Natural killer cell treated with Interleukin-12 subunit alpha and Interleukin-12 subunit beta and Interleukin-15 and Interleukin-18, amount 100 ng/mL, for 72 hours (primary cell): Measurements from ENCODE around the gene MYNN. TPM values are rescaled to one million over a fixed set of nuclear protein-coding genes. Genes with fewer than 3 reads are reported as not detected.
"Not testable (repeated sequence)": the region's sequence is repeated elsewhere in the genome, so short reads cannot be mapped to it uniquely, and the experiment has no call there.

Experiments used
- ATAC-seq, 2 donors: fragments of 150-1000 bp; cut with Tn5 transposase in 1 of 2; sonication (Bioruptor Pico), chemical (Tn5 transposase) in 1 of 2; 2 replicates each; pipeline ENCODE4 v1.10.0; 2021
- DNase-seq: peaks from one replicate; pipeline ENCODE4 v3.0.0; 2022; ENCODE audit warnings: low spot score
- H3K27ac Mint-ChIP-seq, 2 donors: 1 replicate in 1 of 2; 2 replicates in 1 of 2; pipeline ENCODE4 v1.8.0; 2022; ENCODE audit warnings: mixed read lengths in 2 of 2, mild to moderate bottlenecking in 1 of 2, moderate library complexity in 1 of 2
- H3K27me3 Mint-ChIP-seq, 2 donors: 1 replicate in 1 of 2; 2 replicates in 1 of 2; pipeline ENCODE4 v1.8.0; 2022; ENCODE audit warnings: mixed read lengths in 2 of 2
- H3K36me3 Mint-ChIP-seq: one replicate; pipeline ENCODE4 v1.8.0; 2022; ENCODE audit warnings: mixed read lengths
- H3K4me1 Mint-ChIP-seq, 2 donors: 1 replicate in 1 of 2; 2 replicates in 1 of 2; pipeline ENCODE4 v1.8.0; 2022; ENCODE audit warnings: low read depth in 2 of 2, mixed read lengths in 2 of 2, mild to moderate bottlenecking in 1 of 2
- H3K4me3 Mint-ChIP-seq: one replicate; pipeline ENCODE4 v1.8.0; 2022; ENCODE audit warnings: mixed read lengths
- H3K9me3 Mint-ChIP-seq: 2 replicates; pipeline ENCODE4 v1.8.0; 2022; ENCODE audit warnings: mixed read lengths
- total RNA-seq, 2 donors: library from RNA; stranded (reverse); gene quantifications; one replicate each; pipeline ENCODE4 v1.2.3, GENCODE V29; 2022

MYNN gene
- total RNA-seq: 10 to 100 TPM; 14.0 to 14.5 TPM

GRCh38 chr3:169772897-169773816, at the start of gene MYNN:
TSS of gene MYNN (plus strand) at chr3:169773396. CDS start at chr3:169774296, 900 bp downstream.
- H3K36me3 Mint-ChIP-seq: peaks cover 18% of the 10 kb centered on the region
- H3K4me1 Mint-ChIP-seq: peaks cover 33 to 51% of the 10 kb centered on the region in 2 donors
- peak within 1 kb of the TSS; percentile 99 for H3K4me3 Mint-ChIP-seq
- no peaks in the 10 kb centered on the region for H3K27me3 Mint-ChIP-seq
- peak; percentile 93 to 94 for ATAC-seq
- peak within 1 kb of the TSS; percentile 99 to 100 for H3K27ac Mint-ChIP-seq
- no peaks in the 10 kb centered on the region for H3K9me3 Mint-ChIP-seq
- peak; percentile 93 for DNase-seq

- Mint-ChIP-seq H3K36me3 (peaks cover 36% of the 10 kb centered on the region), H3K27me3 (peaks cover 20 to 71% of the 10 kb centered on the region in 2 donors)
- not testable (repeated sequence) for H3K9me3 Mint-ChIP-seq, DNase-seq, H3K4me1 Mint-ChIP-seq, H3K4me3 Mint-ChIP-seq, H3K27ac Mint-ChIP-seq, ATAC-seq
Measured at GRCh38 chr3:169731857-169732256, 41.3 kb upstream of the MYNN start.

- H3K27ac Mint-ChIP-seq: no peak overlapping the region
- H3K36me3 Mint-ChIP-seq: peaks cover 13% of the 10 kb centered on the region
- no peaks in the 10 kb centered on the region for H3K4me1 Mint-ChIP-seq
- peaks cover 6 to 42% of the 10 kb centered on the region in 2 donors for H3K27me3 Mint-ChIP-seq
- no peak overlapping the region for H3K4me3 Mint-ChIP-seq
- H3K9me3 Mint-ChIP-seq: peaks cover 2% of the 10 kb centered on the region
- DNase-seq: no peak
- ATAC-seq: no peak
Measured at GRCh38 chr3:169739067-169739466, 34.1 kb upstream of the MYNN start.

GRCh38 chr3:169744366-169745054, 28.7 kb upstream of the MYNN start:
- no peaks in the 10 kb centered on the region for H3K36me3 Mint-ChIP-seq
- H3K4me1 Mint-ChIP-seq: no peaks in the 10 kb centered on the region
- H3K9me3 Mint-ChIP-seq: no peaks in the 10 kb centered on the region
- H3K27ac Mint-ChIP-seq: no peak overlapping the region
- no peak for DNase-seq
- ATAC-seq: no peak
- no peak overlapping the region for H3K4me3 Mint-ChIP-seq
- H3K27me3 Mint-ChIP-seq: peaks cover 19 to 45% of the 10 kb centered on the region in 2 donors

- no peaks in the 10 kb centered on the region for H3K4me1 Mint-ChIP-seq
- H3K36me3 Mint-ChIP-seq: no peaks in the 10 kb centered on the region
- peaks cover 18 to 38% of the 10 kb centered on the region in 2 donors for H3K27me3 Mint-ChIP-seq
- ATAC-seq (no peak), DNase-seq (no peak)
- no peak overlapping the region for H3K4me3 Mint-ChIP-seq
- H3K27ac Mint-ChIP-seq: no peak overlapping the region
- H3K9me3 Mint-ChIP-seq: no peaks in the 10 kb centered on the region
Measured at GRCh38 chr3:169746924-169747323, 26.3 kb upstream of the MYNN start.

DNA sequence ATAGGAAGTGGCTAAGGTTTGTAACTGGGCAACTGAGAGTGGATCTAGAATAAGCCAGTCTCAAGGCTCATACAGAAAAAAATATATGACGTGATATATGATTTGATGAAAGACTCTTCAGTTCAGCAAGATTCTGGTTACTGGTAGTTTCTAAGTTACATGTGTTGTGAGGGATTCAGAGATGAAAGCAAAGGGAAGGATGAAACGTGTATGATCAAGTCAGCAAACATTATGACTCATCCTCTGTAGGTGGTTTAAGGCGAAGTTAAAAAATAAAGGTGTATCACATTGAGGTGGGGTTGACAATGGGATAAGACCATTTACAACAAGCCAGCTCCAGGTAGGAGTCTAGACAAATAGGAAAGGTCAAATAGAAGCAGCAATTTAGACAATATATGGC, 24.5 kb upstream of the MYNN start:
- H3K4me1 Mint-ChIP-seq: no peaks in the 10 kb centered on the region
- H3K27ac Mint-ChIP-seq: no peak overlapping the region
- DNase-seq (no peak), ATAC-seq (no peak)
- H3K27me3 Mint-ChIP-seq: peaks cover 21 to 42% of the 10 kb centered on the region in 2 donors
- no peaks in the 10 kb centered on the region for H3K36me3 Mint-ChIP-seq
- no peak overlapping the region for H3K4me3 Mint-ChIP-seq
- H3K9me3 Mint-ChIP-seq: no peaks in the 10 kb centered on the region

- Mint-ChIP-seq H3K9me3 (no peaks in the 10 kb centered on the region), H3K4me1 (no peaks in the 10 kb centered on the region), H3K27ac (no peak overlapping the region), H3K4me3 (no peak overlapping the region), H3K27me3 (peaks cover 28 to 44% of the 10 kb centered on the region in 2 donors), H3K36me3 (no peaks in the 10 kb centered on the region)
- DNase-seq: no peak
- ATAC-seq: no peak
Measured at GRCh38 chr3:169750665-169751064, 22.5 kb upstream of the MYNN start.

DNA sequence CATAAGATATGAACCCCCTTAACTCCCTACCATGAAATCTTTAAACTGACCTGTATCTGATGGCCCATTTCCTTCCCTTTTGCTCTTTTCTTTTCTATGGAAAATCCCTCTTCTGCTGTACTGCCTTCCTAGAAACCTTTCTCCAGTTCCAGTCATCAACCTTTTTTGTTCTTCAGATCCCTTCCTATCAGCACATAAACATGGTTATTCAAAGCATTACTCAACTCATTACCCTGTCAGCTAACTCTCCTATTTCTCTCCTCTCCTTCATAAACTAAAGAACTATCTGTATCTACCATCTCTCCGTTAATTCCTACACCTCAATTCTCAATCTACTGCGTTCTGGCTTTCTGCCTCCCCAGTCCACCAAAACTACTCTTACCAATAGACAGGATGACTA, 21.3 kb upstream of the MYNN start:
- no peak for ATAC-seq
- Mint-ChIP-seq H3K4me1 (no peaks in the 10 kb centered on the region), H3K9me3 (no peaks in the 10 kb centered on the region), H3K36me3 (no peaks in the 10 kb centered on the region), H3K27me3 (peaks cover 28 to 35% of the 10 kb centered on the region in 2 donors), H3K27ac (no peak overlapping the region), H3K4me3 (no peak overlapping the region)
- no peak for DNase-seq

DNA sequence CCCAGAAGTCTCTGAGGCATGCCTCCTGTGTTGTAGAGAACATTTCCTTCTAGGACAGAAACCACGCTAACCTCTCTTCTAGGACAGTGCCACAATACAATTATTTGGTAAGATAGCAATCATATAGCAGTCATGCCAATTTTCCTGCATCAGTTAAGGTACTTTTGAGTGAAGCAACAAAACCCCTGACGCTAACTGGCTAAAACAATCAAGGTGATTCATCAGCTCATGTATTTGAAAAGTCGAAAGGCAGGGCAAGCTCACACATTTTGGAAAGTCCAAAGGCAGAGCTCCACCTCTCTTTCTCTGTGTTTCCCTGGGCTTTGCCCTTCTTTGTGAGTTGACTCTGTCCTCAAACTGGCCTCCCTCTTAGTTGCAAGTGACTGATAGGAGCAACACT, 18.5 kb upstream of the MYNN start:
- Mint-ChIP-seq H3K4me1 (peaks cover 7 to 12% of the 10 kb centered on the region in 2 donors), H3K36me3 (no peaks in the 10 kb centered on the region), H3K9me3 (no peaks in the 10 kb centered on the region), H3K27ac (no peak overlapping the region), H3K4me3 (no peak overlapping the region), H3K27me3 (peaks cover 14 to 20% of the 10 kb centered on the region in 2 donors)
- ATAC-seq: no peak
- no peak for DNase-seq

DNA sequence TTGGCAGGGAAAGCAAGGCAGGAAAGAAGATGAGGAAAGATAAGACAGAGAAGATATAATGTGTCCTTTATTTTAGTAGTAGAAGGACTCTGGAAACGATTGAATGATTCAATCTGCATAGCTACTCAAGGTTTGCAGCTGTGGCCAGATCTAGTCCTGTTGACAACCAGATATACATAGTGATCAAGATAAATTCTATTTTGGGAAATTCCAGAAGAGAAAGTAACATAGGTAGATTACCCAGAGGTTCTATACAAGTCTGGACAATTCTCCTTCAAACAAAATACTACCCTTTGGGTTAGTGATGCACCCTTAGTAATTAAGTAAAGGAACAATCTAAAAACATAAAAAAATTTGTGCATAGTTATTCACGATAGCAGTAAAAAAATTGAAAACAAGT, 17.7 kb upstream of the MYNN start:
- Mint-ChIP-seq H3K36me3 (no peaks in the 10 kb centered on the region), H3K27ac (no peak overlapping the region), H3K27me3 (peaks cover 14 to 17% of the 10 kb centered on the region in 2 donors), H3K4me3 (no peak overlapping the region), H3K4me1 (peaks cover 7 to 12% of the 10 kb centered on the region in 2 donors), H3K9me3 (no peaks in the 10 kb centered on the region)
- DNase-seq (no peak), ATAC-seq (no peak)

- DNase-seq (no peak), ATAC-seq (no peak)
- Mint-ChIP-seq H3K4me1 (peaks cover 14 to 16% of the 10 kb centered on the region in 2 donors), H3K4me3 (no peak overlapping the region), H3K27ac (peak overlapping the region in 1 of 2 donors; percentile 64), H3K27me3 (peaks cover 6 to 13% of the 10 kb centered on the region in 2 donors), H3K9me3 (no peaks in the 10 kb centered on the region), H3K36me3 (no peaks in the 10 kb centered on the region)
Measured at GRCh38 chr3:169758359-169758994, 14.7 kb upstream of the MYNN start.

DNA sequence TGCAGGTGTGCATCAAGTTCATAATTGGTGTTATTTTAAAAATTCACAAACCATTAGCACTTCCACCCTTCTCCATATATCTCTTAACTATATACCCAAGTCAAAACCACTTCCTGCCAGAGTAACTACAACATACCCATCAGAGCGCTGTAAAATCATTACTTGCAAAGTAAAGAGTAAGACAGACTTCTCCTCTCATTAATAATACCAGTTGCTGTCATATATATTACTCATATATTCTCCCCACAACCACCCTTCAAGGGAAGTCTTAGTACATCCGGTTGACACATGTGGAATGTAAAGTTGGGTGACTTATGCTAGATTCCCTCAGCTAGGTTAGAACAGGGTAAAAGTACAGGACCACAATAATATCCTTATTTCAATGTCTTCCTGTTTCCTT, 13.9 kb upstream of the MYNN start:
- H3K27me3 Mint-ChIP-seq: peaks cover 6 to 13% of the 10 kb centered on the region in 2 donors
- peak; percentile 75 to 88 for ATAC-seq
- H3K4me3 Mint-ChIP-seq: peak overlapping the region; percentile 43
- H3K4me1 Mint-ChIP-seq: peaks cover 22% of the 10 kb centered on the region in 2 donors
- no peaks in the 10 kb centered on the region for H3K9me3 Mint-ChIP-seq
- no peaks in the 10 kb centered on the region for H3K36me3 Mint-ChIP-seq
- DNase-seq: no peak
- H3K27ac Mint-ChIP-seq: peak overlapping the region; percentile 64

GRCh38 chr3:169760479-169760878, 12.7 kb upstream of the MYNN start:
- Mint-ChIP-seq H3K27ac (no peak overlapping the region), H3K4me1 (peaks cover 27 to 29% of the 10 kb centered on the region in 2 donors), H3K4me3 (no peak overlapping the region), H3K27me3 (peaks cover under 1 to 6% of the 10 kb centered on the region in 2 donors), H3K9me3 (no peaks in the 10 kb centered on the region), H3K36me3 (no peaks in the 10 kb centered on the region)
- ATAC-seq: no peak
- DNase-seq: no peak
